NOMO-1 treated with DMSO at 0.1 percent for 48 hours (cell line): ENCODE data around the gene IL23R.
A peak's percentile ranks its signal among the peaks of the same experiment; 100 is the strongest.
"Not testable (repeated sequence)": the region's sequence is repeated elsewhere in the genome, so short reads cannot be mapped to it uniquely, and the experiment has no call there.

Experiments used
- DNase-seq: peaks from one replicate; lab custom pipeline; 2025; ENCODE audit not compliant: unreplicated experiment; lab: John Stamatoyannopoulos, UW

IL23R gene

DNA sequence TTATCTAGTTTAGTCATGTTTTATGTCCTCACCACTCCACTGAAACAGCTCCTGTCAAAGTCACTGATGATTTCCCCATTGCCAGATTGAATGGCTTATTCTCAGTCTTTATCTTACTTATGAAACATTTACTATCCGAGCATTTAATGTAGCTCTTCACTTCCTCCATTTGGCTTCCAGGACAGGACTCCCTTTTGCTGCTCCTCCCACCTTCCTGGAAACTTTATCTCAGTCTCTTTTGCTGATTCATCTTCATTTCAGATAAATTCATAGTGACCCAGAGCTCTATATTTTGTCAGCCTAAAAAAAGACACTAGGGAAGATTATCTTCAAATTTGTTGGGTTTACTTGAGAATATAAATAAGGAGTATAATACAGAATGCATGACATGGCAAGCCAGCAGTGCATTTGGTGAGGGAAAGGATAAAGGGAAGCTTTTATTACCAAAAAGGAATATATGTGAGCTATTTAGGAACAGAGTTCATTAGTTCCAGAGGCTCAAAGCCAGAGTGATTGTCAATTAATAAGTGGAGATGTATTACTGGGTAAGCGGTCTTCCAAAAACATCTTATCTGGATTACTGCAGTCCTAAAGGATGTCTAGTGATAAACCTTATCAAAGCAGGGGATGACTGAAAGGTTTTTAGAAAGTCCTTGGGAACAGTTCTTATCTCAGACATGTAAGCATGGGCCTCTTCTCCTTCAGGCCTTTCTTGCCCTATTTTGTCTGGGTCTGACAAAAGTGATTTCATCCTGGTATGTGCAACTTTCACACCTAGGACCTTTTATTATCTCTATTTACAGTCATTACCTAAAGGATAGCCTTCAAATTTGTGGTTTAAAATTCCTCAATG, 25.6 kb downstream of the IL23R start:
- DNase-seq, result no peak

DNA sequence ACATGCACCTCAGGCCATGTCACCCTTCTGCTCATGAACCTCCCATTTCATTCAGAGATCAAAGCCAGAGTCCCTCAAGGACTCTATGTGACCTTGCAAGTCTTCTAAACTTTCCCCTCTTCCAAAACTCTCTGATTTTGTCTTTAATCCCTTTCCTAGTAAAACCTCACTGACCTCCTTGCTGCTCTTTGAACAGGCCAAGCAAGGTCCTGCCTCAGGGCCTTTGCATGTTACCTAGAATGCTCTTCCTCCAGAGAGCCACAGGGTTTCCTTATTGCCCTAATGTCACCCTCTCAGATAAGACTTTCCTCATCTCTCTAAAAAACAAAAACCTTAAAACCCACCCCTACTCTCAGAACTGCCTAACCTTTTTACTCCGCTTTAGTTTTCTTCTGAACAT, 26.6 kb downstream of the IL23R start:
- no peak for DNase-seq

DNA sequence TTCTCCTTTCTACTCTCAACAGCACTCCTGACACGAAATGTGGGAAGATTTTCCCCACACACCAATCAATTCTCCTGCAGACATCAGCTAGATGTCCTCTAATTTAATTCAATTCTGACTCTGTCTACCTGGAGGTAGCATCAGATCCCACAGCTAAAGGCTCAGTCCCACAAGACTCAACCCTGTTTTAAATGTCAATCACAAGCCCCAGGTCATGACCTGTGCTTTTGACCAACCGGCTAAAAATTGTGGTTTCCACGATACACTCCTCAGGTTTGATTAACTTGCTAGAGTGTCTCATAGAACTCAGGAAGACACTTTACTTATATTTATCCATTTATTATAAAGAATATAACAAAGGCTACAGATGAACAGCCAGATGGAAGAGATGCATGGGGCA, 27.4 kb downstream of the IL23R start:
- DNase-seq, result no peak

DNA sequence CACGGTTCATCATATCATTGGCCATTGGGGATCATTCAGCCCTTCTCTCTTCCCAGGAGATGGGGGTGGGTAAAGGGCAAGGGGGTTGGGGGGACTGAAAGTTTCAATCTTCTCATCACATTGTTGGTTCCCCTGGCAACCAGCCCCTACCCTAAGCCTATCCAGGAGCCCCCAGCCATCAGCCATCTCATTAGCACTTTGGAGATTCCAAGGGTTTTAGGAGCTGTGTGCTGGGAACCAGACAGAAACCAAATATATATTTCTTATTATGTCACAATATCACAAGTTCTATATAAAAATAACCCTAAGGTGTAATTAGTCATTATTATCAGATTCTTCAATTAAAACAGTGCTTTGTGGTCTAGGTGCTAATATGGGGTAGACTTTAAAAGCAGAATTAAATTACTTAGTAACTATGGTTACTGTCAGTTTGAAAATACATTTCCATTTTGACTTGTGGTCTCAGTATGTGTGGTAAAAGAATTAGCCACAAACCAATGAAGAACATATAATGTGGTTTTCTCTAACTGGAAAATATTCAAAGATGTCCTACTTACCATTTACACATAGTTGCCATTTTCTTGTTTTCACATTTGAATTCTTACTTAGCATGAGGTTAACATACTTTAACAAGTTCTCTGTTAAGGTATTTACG, 28.1 kb downstream of the IL23R start:
- no peak for DNase-seq

DNA sequence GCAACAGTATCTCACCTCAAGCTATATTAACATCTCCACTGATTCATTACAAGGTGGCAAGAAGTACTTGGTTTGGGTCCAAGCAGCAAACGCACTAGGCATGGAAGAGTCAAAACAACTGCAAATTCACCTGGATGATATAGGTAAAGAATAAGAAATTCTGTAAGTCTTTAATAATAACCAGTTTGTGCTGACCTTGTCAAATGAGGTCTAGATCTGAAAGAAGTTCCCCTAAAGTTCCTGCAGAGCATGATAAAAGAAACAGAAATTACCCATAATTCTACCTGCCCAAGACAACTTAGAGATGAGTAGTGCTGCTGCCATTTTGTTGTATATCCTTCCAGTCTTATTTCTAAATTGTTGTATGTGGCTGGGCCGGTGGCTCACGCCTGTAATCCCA, 34.5 kb downstream of the IL23R start:
- DNase-seq, result no peak

DNA sequence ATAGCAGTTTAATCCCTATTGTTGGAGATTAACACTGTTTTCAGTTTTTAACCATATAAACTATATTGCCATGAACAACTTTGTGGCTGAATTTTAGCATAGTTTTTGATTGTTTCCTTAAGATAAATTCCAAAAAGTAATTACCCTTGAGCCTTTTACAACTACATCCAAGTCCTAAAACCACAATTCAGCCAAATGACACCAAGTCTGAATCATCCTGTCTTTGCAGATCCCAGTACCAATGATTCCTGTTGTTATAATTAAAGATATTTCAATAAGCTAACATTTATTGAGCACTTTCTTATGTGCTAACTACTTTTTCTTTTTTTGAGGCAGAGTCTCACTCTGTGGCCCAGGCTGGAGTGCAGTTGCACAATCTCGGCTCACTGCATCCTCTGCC, 35.6 kb downstream of the IL23R start:
- no peak for DNase-seq

DNA sequence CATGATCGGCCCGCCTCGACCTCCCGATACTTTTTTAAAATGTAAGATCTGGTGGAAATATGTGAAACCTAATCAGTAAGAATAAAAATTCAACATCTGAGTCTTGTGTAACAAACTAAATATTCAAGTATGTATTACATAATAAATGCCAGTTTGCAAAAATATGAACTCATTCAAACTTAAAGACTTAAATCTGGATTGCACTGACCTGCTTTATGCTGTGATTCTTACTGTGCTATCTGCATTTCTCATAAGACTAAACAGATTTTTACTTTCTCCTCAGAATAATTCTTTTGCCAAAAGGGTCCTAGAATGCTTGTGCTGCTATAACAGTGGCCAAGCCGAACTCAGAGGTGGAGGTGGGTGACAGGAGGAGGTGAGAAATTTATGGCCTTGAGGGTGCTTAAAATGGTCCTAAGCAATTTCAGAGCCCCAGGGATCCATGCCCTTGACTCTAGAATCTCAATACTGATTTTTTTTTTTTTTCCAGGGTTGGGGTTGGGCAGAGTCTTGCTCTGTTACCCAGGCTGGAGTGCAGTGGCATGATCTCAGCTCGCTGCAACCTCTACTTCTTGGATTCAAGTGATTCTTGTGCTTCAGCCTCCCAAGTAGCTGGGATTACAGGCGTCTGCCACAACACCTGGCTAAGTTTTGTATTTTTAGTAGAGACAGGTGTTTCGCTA, 38.2 kb downstream of the IL23R start:
- DNase-seq, result no peak

DNA sequence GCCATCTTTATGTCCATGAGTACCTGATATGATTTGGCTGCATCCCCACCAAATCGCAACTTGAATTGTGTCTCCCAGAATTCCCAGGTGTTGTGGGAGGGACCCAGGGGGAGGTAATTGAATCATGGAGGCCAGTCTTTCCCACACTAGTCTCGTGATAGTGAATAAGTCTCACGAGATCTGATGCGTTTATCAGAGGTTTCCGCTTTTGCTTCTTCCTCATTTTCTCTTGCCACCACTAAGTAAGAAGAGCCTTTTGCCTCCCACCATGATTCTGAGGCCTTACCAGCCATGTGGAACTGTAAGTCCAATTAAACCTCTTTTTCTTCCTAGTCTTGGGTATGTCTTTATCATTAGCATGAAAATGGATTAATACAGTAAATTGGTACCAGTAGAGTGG, 41.1 kb downstream of the IL23R start:
- not testable (repeated sequence) for DNase-seq

DNA sequence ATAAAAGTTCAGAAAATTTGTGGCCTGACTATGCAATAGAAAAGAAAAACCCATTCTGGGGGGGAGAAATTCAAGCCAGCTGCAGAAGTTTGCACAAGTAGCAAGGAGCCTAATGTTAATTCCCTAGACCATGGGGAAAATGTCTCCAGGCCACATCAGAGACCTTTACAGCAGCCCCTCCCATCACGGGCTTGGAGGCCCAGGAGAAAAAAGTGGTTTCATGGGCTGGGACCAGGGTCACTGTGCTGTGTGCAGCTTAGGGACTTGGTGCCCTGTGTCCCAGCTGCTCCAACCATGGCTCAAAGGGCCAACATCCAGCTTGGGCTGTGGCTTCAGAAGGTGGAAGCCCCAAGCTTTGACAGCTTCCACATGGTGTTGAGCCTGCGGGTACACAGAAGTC, 42.0 kb downstream of the IL23R start:
- no peak for DNase-seq

DNA sequence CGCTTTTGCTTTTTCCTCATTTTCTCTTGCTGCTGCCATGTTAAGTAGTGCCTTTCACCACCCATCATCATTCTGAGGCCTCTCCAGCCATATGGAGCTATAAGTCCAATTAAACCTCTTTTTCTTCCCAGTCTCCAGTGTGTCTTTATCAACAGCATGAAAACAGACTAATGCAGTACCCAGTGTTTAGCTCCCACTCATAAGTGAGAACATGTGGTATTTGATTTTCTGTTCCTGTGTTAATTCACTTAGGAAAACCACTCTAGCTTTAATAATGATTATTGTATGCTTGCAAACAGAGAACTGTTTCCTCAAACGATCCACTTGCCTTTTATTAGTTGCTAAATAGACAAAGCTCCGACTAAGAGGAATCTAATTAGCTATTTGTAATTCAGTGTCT, 43.3 kb downstream of the IL23R start:
- no peak for DNase-seq

DNA sequence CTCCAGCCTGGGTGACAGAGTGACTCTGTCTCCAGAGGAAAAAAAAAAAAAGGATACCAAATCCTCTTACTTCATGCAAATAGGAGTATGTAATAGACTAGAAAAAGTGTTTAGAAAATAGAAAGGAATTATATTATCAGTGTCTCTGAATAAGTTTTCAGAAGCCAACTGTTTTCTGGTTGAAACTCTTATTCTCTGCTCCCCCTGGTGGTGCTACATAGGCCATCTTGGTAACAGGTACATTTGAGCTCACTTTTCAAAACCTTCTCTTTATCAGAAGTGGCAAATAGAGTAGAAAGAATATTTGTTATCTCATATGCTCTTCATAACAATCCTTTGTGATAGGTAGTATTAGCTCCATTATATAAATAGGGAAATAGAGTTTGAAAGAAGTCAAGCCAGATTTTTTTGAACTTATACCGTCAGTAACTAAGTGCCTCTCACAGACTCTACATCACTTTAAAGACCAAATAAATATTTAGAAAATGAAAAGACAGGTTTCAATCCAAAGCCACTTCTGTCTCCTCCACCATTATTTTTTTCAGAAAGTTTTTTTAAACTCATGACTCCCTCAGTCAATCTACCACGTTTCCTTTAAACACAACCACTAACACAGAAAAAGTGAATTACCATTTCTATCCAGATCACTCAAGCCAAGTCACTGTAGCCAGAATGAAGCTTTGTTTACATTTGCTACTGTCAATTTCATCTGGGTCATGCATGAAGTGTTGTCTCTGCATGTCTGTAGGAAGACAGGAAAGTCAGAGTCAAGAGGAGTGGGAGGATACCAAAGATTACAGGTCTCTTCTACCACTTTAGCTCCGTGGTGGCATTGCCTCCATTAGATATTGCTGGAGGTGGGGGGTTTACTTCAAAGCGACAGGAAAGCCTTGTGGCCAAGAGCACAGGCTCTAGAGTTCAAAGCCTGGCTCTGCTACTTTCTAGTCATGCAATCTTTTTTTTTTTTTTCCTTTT, 45.6 kb downstream of the IL23R start:
- DNase-seq, result no peak

DNA sequence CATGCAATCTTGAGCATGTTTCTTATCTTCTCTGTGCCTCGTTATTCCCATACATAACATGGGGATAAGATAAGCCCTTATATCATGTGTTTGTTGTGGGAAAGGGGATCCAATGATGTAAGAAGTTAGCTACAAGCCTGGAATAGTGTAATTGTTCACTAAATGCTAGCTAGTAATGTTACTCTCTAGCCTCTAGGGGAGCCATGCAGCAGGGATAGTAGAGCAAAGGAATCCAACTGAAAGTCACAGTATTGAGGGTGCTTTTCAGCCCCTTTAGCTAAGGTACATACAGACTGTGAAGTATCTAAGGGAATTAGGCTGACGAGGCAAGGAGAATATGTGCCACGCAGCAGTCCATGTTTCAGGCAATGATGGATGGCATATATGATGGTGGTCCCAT, 46.9 kb downstream of the IL23R start:
- peak; percentile 21 for DNase-seq

DNA sequence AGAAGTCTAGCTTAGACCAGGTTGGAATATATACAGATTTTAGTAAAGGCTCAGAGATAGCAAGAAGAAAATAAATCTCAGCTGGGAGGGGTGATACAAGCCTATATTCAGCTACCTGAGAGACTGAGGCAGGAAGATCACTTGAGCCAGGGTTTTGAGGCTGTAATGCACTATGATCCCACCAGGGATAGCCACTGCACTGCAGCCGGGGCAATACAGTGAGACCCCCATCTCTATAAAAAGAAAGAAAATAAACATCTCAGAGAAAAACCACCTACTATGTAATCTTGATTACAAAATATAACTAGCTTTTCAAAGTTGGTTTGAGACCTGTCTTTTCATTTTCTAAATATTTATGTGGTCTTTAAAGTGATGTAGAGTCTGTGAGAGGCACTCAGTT, 47.7 kb downstream of the IL23R start:
- no peak for DNase-seq

DNA sequence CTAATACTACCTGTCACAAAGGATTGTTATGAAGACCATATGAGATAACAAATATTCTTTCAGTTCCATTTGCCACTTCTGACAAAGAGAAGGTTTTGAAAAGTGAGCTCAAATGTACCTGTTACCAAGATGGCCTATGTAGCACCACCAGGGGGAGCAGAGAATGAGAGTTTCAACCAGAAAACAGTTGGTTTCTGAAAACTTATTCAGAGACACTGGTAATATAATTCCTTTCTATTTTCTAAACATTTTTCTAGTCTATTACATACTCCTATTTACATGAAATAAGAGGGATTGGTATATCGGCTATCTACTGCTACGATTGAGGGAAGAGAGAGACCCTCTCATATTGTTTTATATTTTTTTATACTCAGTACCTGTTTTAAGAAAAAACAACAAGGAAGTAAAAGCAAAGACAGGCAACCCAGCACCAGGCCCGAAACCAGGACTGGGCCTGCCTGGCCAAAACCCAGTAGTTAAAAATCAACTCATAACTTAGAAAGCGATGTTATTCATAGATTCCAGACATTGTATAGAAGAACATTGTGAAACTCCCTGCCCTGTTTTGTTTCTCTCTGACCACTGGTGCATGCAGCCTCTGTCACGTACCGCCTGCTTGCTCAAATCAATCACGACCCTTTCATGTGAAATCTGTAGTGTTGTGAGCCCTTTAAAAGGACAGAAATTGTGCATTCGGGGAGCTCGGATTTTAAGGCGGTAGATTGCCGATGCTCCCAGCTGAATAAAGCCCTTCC, 48.3 kb downstream of the IL23R start:
- no peak for DNase-seq

DNA sequence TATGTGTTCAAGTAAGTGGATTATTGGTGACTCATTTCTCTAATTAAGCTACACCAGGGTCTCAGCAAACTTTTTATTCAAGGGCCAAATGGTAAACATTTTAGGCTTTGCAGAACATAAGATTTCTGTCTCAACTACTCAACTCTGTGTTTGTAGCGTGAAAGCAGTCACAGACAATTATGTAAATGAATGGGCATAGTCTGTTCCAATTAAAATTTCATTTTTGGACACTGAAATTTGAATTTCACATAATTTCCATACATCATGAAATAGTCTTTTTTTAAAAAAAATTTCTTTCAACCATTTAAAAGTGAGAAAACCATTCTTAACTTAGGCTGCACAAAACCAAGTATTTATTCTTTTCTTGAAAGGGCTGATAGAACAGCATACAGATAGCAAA, 50.1 kb downstream of the IL23R start:
- DNase-seq, result no peak

DNA sequence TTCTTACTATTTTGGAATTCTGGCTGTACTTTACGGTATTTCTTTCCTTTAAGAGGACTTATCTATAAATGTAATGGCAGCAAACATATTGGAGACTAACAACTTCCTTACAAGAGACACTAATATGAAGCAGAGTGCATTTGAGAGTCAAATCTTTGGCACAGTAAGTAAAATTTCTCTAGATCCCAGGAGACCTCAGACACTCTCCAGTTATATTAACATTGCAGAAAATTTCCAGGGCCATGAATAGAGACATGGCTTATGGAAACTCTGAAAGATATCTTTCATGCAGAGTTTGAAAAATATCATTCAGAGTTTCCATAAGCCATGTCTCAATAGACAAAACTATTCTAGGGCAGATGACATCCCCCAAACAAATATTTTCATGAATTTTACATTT, 51.2 kb downstream of the IL23R start:
- no peak for DNase-seq

DNA sequence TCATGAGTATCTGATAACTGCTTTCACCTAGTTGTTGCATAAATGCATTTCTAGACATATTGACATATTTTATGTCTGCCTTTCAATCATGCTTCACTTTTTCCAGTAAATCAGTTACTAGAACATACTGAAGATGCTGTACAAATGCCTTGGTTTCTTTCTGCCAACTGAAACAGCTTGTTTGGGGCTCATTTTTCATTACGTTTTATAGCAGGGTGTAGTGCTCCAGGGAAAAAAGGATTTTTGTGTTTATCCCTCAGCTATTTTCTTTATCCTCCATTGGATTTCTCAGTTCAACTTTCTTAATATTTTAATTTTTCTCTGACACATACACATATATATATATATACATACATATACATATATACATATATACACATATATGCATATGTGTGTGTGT, 51.7 kb downstream of the IL23R start:
- DNase-seq, result no peak

DNA sequence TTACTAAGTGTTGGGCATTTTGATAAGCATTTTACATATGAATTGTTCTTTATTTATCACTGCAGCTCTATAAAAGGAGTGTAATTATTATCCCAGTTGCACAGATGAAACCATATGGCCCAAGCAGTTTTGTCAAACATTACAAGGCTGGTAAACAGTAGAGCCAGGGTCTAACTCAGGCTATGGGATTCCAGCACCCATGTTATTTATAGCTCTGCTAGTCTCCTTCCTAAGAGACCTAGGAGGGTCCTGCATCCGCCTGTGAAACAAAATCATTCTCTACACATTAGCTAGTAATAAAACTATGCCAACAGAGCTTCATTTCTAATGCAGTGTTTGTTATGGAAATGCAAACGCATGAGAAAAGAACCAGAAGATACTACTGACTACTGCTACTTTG, 58.6 kb downstream of the IL23R start:
- no peak for DNase-seq

DNA sequence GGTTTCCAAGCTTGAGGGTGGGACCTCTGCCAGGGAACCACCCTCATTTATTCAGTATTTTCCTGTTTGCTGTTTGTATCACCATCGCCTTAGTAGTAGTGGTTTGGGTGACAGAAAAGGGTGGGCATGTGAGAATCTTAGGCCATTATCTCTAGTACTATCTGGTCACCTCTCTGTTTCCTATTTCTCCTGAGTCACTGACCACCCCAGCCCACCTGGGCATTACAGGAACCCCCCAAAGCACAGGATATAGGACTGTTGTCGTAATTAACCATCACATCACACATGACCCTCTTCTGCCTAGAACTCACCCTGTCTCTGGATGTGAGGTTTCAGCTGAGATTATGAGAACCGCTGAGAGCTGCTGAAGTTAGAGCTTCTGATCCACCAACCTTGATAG, 60.4 kb downstream of the IL23R start:
- DNase-seq, result no peak

DNA sequence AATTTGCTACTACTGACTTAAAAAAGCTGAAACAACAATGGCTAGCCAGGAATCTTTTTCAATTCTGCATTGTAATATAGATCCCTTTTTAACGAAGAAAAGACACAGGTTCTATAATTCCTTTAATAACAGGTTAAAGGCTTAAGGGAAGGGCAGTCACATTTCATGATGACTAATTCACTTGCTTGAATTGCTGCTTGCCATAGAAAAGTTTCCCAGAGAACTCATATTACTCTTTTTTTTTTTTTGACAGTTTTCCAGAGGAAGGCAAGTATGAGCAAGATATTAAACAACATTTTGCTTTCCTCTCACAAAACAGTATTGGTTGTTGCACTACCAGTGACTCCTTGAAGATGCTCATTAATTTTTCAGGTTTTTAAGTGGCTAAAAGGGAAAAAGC, 60.9 kb downstream of the IL23R start:
- DNase-seq, result no peak
